H1 (cell line): Measurements from ENCODE around the gene PTPRG. TPM values are rescaled to one million over a fixed set of nuclear protein-coding genes. Genes with fewer than 3 reads are reported as not detected.

Experiments
- CTCF ChIA-PET: fragments of 300-600 bp; sonication (Branson Sonifier 250); formaldehyde crosslinking; loops from one replicate; lab custom pipeline; 2021; ENCODE audit not compliant: partially characterized antibody; lab: Charles Lee
- POLR2A ChIA-PET: fragments of 300-600 bp; sonication (Branson Sonifier 250); formaldehyde crosslinking; loops from one replicate; lab custom pipeline; 2021; ENCODE audit warnings: inconsistent platforms; ENCODE audit not compliant: partially characterized antibody; lab: Charles Lee
- DNase-seq, 2 experiments: peaks; one replicate each; pipeline versions ENCODE4 v3.0.0 to v3.0.0-alpha.2; 2010 to 2022; ENCODE audit warnings: low spot score in 2 of 2, low read depth in 1 of 2, mixed read lengths in 1 of 2
- FAIRE-seq: peaks from 2 replicates; lab custom pipeline; 2011; peaks lifted over from hg19 to GRCh38; lab: Jason Lieb, UNC
- H2AFZ ChIP-seq: 2 replicates; pipeline ENCODE4 v1.8.1; 2012; ENCODE audit warnings: low read length, inconsistent platforms
- H2AK5ac ChIP-seq: 2 replicates; pipeline ENCODE4 v1.6.1; 2013; ENCODE audit warnings: low read depth, low read length
- H2BK120ac ChIP-seq: replicated peaks from 2 replicates; pipeline ENCODE3; 2013; ENCODE audit warnings: low read depth, low read length, inconsistent platforms
- H2BK12ac ChIP-seq: 2 replicates; pipeline ENCODE4 v1.6.1; 2013; ENCODE audit warnings: low read depth, low read length
- H2BK15ac ChIP-seq: 2 replicates; pipeline ENCODE4 v1.6.1; 2013; ENCODE audit warnings: low read length
- H2BK20ac ChIP-seq: 2 replicates; pipeline ENCODE4 v1.6.1; 2013; ENCODE audit warnings: low read length
- H2BK5ac ChIP-seq: 2 replicates; pipeline ENCODE4 v1.6.1; 2013; ENCODE audit warnings: low read depth, low read length
- H3K14ac ChIP-seq: 2 replicates; pipeline ENCODE4 v1.6.1; 2013; ENCODE audit warnings: inconsistent platforms; ENCODE audit not compliant: insufficient read length
- H3K18ac ChIP-seq: 2 replicates; pipeline ENCODE4 v1.6.1; 2013; ENCODE audit warnings: low read length; ENCODE audit errors: extremely low read depth
- H3K23ac ChIP-seq: 2 replicates; pipeline ENCODE4 v1.6.1; 2013; ENCODE audit warnings: inconsistent platforms; ENCODE audit not compliant: insufficient read length
- H3K23me2 ChIP-seq: 2 replicates; pipeline ENCODE4 v1.6.1; 2013; ENCODE audit warnings: low read depth, low read length
- H3K27ac ChIP-seq: 2 replicates; pipeline ENCODE4 v1.6.1; 2011; ENCODE audit warnings: low read depth, low read length, inconsistent platforms
- H3K27me3 ChIP-seq, 4 experiments: replicated peaks in 1 of 4; 1 replicate in 1 of 4; 2 replicates in 3 of 4; pipeline versions ENCODE4 v1.6.1 to v1.8.1; 2011 to 2013; ENCODE audit warnings: low read length in 3 of 4, mild to moderate bottlenecking in 3 of 4, inconsistent platforms in 2 of 4, mixed read lengths in 2 of 4, moderate library complexity in 1 of 4; ENCODE audit not compliant: control insufficient read depth in 3 of 4, insufficient read depth in 3 of 4; ENCODE audit errors: extremely low read depth in 1 of 4
- H3K36me3 ChIP-seq, 4 experiments: 2 replicates each; pipeline versions ENCODE4 v1.6.1 to v1.8.1; 2011 to 2013; ENCODE audit warnings: mild to moderate bottlenecking in 4 of 4, low read length in 3 of 4, moderate library complexity in 2 of 4, control low read depth in 1 of 4, inconsistent platforms in 1 of 4; ENCODE audit not compliant: insufficient read depth in 4 of 4, control insufficient read depth in 2 of 4
- H3K4ac ChIP-seq: replicated peaks from 2 replicates; pipeline ENCODE3; 2013; ENCODE audit warnings: low read length, low read depth, mixed read lengths, inconsistent platforms; ENCODE audit not compliant: insufficient read length
- H3K4me1 ChIP-seq, 4 experiments: replicated peaks in 1 of 4; 1 replicate in 1 of 4; 2 replicates in 3 of 4; pipeline versions ENCODE4 v1.6.1 to v1.8.1; 2011 to 2013; ENCODE audit warnings: low read length in 3 of 4, inconsistent platforms in 2 of 4, mixed read lengths in 1 of 4; ENCODE audit not compliant: insufficient read depth in 4 of 4, control insufficient read depth in 3 of 4
- H3K4me2 ChIP-seq, 2 experiments: 2 replicates each; pipeline versions ENCODE4 v1.6.1 to v1.8.1; 2011 to 2013; ENCODE audit warnings: low read depth in 2 of 2, low read length in 2 of 2, control low read depth in 1 of 2, inconsistent platforms in 1 of 2, mild to moderate bottlenecking in 1 of 2; ENCODE audit not compliant: insufficient read depth in 1 of 2
- H3K4me3 ChIP-seq, 4 experiments: fragments of 200-600, 300-600 bp in 1 of 4; sonication (generic), shearing (Covaris generic), sonication (Bioruptor Twin) in 1 of 4; 2 replicates each; pipeline versions ENCODE4 v1.5.1 to v1.8.1; 2011 to 2016; ENCODE audit warnings: low read length in 4 of 4, low read depth in 3 of 4, control low read depth in 2 of 4, inconsistent platforms in 2 of 4, mild to moderate bottlenecking in 2 of 4, mixed read lengths in 1 of 4, moderate library complexity in 1 of 4; ENCODE audit not compliant: insufficient read depth in 2 of 4; ENCODE audit errors: extremely low read depth in 1 of 4
- H3K56ac ChIP-seq: replicated peaks from 2 replicates; pipeline ENCODE3; 2013; ENCODE audit warnings: low read depth, mild to moderate bottlenecking, mixed read lengths, low read length, inconsistent platforms; ENCODE audit not compliant: insufficient read length
- H3K79me1 ChIP-seq: 2 replicates; pipeline ENCODE4 v1.6.1; 2013; ENCODE audit warnings: low read depth, low read length, control low read depth
- H3K79me2 ChIP-seq, 2 experiments: 2 replicates each; pipeline versions ENCODE4 v1.6.1 to v1.8.1; 2012 to 2013; ENCODE audit warnings: low read length in 2 of 2, mild to moderate bottlenecking in 2 of 2, inconsistent platforms in 1 of 2; ENCODE audit not compliant: insufficient read depth in 2 of 2, control insufficient read depth in 1 of 2
- H3K9ac ChIP-seq, 4 experiments: replicated peaks in 1 of 4; 1 replicate in 1 of 4; 2 replicates in 3 of 4; pipeline versions ENCODE4 v1.6.1 to v1.8.1; 2011 to 2013; ENCODE audit warnings: low read depth in 3 of 4, low read length in 3 of 4, control low read depth in 2 of 4, mild to moderate bottlenecking in 2 of 4, moderate library complexity in 2 of 4, inconsistent platforms in 1 of 4; ENCODE audit errors: extremely low read depth in 1 of 4
- H3K9me3 ChIP-seq, 2 experiments: 2 replicates each; pipeline versions ENCODE4 v1.6.1 to v1.8.1; 2012 to 2013; ENCODE audit warnings: mild to moderate bottlenecking in 2 of 2, moderate library complexity in 2 of 2, control low read depth in 1 of 2, inconsistent platforms in 1 of 2, low read depth in 1 of 2, low read length in 1 of 2, mixed read lengths in 1 of 2; ENCODE audit not compliant: insufficient read depth in 2 of 2
- H4K20me1 ChIP-seq, 2 experiments: replicated peaks in 1 of 2; 2 replicates each; pipeline versions ENCODE3 to v1.8.1; 2011 to 2013; ENCODE audit warnings: inconsistent platforms in 2 of 2, low read length in 2 of 2, mild to moderate bottlenecking in 1 of 2; ENCODE audit not compliant: insufficient read depth in 2 of 2, control insufficient read depth in 1 of 2
- H4K5ac ChIP-seq: 2 replicates; pipeline ENCODE4 v1.6.1; 2013; ENCODE audit warnings: low read length, low read depth, mixed read lengths, inconsistent platforms; ENCODE audit not compliant: insufficient read length
- H4K8ac ChIP-seq: 2 replicates; pipeline ENCODE4 v1.8.0; 2013; ENCODE audit warnings: mild to moderate bottlenecking, moderate library complexity, low read length, inconsistent platforms; ENCODE audit not compliant: insufficient read depth; ENCODE audit errors: extremely low read depth
- H4K91ac ChIP-seq: replicated peaks from 2 replicates; pipeline ENCODE3; 2013; ENCODE audit warnings: low read length, mixed read lengths, inconsistent platforms; ENCODE audit not compliant: insufficient read length
- RXRA ChIP-seq: IDR thresholded peaks from 2 replicates; pipeline ENCODE4 v1.6.1; 2011; ENCODE audit warnings: low read depth, mild to moderate bottlenecking, low read length, moderate library complexity; ENCODE audit not compliant: insufficient read depth
- TCF12 ChIP-seq: IDR thresholded peaks from 2 replicates; pipeline ENCODE4 v1.6.1; 2011; ENCODE audit warnings: low read depth, mild to moderate bottlenecking, low read length
- WGBS, 2 experiments: shearing (Covaris generic) in 1 of 2; methylation state at CpG; one replicate each; pipeline versions ENCODE4 v1.1.6 to v1.1.7; 2013 to 2015; ENCODE audit warnings: low lambda C conversion rate in 2 of 2, mixed read lengths in 2 of 2, inconsistent platforms in 1 of 2, low coverage in 1 of 2, missing lambda C conversion rate in 1 of 2; ENCODE audit not compliant: insufficient replicate concordance in 2 of 2, insufficient coverage in 1 of 2, insufficient read length in 1 of 2; ENCODE audit errors: extremely low coverage in 1 of 2, missing lambda C conversion rate in 1 of 2; 5-methylcytosine and 5-hydroxymethylcytosine counted together
- polyA plus RNA-seq, 7 experiments: library from polyadenylated mRNA; depleted of rRNA in 3 of 7; stranded (reverse) in 5 of 7; unstranded in 2 of 7; fragments of >200 nt in 5 of 7; fragments of 200-250 nt in 2 of 7; gene quantifications; 1 replicate in 5 of 7; 2 replicates in 1 of 7; 4 replicates in 1 of 7; pipeline versions ENCODE4 v1.2.1 to v1.2.3, GENCODE V29; 2011 to 2013; ENCODE audit warnings: missing spikeins in 2 of 7, mixed read lengths in 2 of 7
- total RNA-seq: library from RNA; stranded (reverse); fragmentation: NEBNext Ultra II Directional; extraction: Animal tissue kit (Norgen Biotek cat#: 25700); gene quantifications from 2 replicates; pipeline ENCODE4 v1.2.1, GENCODE V29; 2021

Gene PTPRG
- total and polyA plus RNA-seq, 2 of the 8 experiments (the other 6 are each of a cell fraction or from before 2014, with no cell fraction given), result 23.3 to 96.2 TPM

- peaks cover 17% of the 10 kb centered on the region for H3K79me1 ChIP-seq
- H3K56ac ChIP-seq, result no peak overlapping the region
- H3K23ac ChIP-seq, result no peak overlapping the region
- H3K14ac ChIP-seq, result no peak overlapping the region
- peaks cover 0 to 3% (median 0%) of the 10 kb centered on the region in 4 experiments; a peak in 2 of 8 replicates for H3K36me3 ChIP-seq
- 0 out of 2 replicates have a peak overlapping the region, but pooled peaks have one; percentile 59 for H2AK5ac ChIP-seq
- H3K27ac ChIP-seq, result no peak overlapping the region
- H3K9me3 ChIP-seq, result no peaks in the 10 kb centered on the region
- no peaks in the 10 kb centered on the region; a peak in 1 of 7 replicates for H3K27me3 ChIP-seq
- no peak overlapping the region for H3K9ac ChIP-seq
- H3K79me2 ChIP-seq, result peaks cover 67 to 100% of the 10 kb centered on the region in 2 experiments
- TF ChIP-seq RXRA (no peak), TCF12 (no peak)
- TF ChIP-seq, all 59 proteins: peak for 0
- POLR2A ChIA-PET, result interaction anchor here (0.7 to 15.0 kb wide), 8 partner anchors 9 to 215 kb away, joined by 3 to 200 read pairs (median 4); partner anchors contain the start of gene PTPRG
- H3K4me3 ChIP-seq, result no peak overlapping the region
- no peak overlapping the region for H4K91ac ChIP-seq
- no peak overlapping the region for H2BK120ac ChIP-seq
- peaks cover 1 to 36% (median 10%) of the 10 kb centered on the region in 4 experiments; a peak in 6 of 7 replicates for H3K4me1 ChIP-seq
- H2BK5ac ChIP-seq, result no peak overlapping the region
- H4K20me1 ChIP-seq, result peaks cover 54% of the 10 kb centered on the region in 2 experiments
- H2AFZ ChIP-seq, result no peak overlapping the region
- H4K5ac ChIP-seq, result no peak overlapping the region
- CTCF ChIA-PET, result interaction anchor here (1.2 to 3.1 kb wide), 3 partner anchors 14 to 206 kb away, joined by 3 to 14 read pairs (median 3); no protein-coding TSS in a partner anchor
- no peak overlapping the region for H2BK20ac ChIP-seq
- H3K4me2 ChIP-seq, result no peak overlapping the region
- H3K18ac ChIP-seq, result 0 out of 2 replicates have a peak overlapping the region, but pooled peaks have one; percentile 7
- H2BK12ac ChIP-seq, result no peak overlapping the region
- WGBS, 2 experiments, result 87% methylated on average over 8 of the region's 8 CpGs; no CpG with 5 or more reads in 1 of the 2 experiments
- no peak overlapping the region for H4K8ac ChIP-seq
- no peak for FAIRE-seq
- H3K23me2 ChIP-seq, result no peaks in the 10 kb centered on the region
- H3K4ac ChIP-seq, result no peak overlapping the region
- no peak for DNase-seq
- H2BK15ac ChIP-seq, result no peak overlapping the region
Observed at GRCh38 chr3:61578667-61579367, 17.4 kb downstream of the PTPRG start.
